Activated CD4-positive, alpha-beta T cell treated with anti-CD3 and anti-CD28 coated beads for 48 hours (primary cell): ENCODE data around the gene PDZRN3.

Experiments
- DNase-seq: peaks from one replicate; pipeline ENCODE4 v3.0.0-alpha.2; 2020

PDZRN3 gene

DNA sequence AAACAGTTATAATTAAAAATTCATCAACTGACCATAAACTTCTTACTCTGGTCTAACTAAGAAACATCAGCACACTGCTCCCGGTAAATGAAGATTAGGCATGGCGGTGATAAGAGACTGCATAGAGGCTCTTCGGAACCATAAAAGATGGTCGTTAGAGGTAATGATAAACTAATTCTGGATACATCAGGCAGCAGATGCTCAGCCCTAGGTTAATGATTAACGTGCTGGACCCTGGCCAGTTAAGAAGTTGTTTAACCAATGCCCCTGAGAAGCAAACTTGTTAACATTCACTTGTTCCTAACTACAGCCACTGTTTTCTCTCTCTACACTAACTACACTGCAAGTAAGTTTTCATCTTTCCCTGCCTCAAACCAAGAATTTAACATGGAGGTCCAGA is 111.5 kb downstream of the PDZRN3 start:
- DNase-seq = no peak

DNA sequence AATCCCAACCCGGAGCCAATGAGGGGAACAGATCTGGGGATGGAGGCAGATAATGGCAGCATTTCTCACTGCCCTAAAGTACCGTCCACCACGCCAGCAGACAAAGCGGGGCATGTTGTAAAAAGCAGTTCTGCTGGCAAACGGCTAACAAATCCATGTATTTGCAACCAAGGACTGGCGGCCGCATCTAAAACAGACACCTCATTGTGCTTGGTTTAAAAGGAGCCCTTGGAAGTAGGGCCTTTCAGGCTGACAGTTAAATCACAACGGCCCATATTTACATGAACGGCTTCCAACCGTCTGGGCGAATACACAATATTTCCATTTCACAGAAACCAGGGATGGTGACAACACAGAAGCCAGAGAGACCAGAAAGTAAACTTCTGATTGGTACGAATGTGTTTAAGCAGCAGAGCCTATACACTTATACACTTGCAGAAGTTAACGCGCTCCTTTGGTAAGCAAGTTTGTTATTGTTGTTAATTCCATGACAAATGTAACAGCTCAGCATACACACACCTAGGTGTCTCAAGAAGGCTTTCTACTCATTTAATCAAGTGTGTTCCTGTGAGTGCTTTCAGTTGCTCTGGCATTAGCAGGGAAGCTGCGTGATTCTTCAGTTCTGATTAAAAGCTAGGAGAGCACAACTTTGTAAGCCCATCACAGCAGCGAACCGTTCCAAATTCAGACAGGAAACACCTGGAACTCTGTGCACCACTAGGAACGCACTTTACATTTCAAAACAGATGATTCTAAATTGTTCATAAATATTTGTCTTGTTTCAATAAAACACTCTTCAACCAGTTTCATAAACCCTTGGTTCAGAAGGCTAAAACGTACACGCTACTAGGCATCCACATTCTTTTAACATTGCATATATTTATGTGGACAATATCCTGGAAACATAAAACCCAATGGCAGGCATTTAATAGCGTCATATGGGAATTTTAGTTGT is 112.9 kb downstream of the PDZRN3 start:
- no peak for DNase-seq

DNA sequence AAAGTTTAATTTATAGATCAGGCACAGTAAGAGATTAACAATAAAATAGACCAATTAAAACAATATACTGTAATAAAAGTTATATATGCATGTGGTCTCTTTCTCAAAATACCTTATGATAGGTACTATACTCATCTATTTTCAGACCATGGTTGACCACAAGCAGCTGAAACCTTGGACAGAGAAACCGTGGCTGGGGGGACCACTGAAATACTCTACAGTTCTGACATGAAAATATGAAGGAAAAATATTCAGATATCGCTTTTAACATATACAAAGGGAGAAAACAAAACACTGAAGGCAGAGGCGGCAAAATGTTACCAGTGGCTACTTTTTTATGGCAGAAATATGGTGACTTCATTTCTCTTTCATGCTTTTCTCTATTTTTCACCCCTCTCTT is 114.0 kb downstream of the PDZRN3 start:
- DNase-seq = no peak

- no peak for DNase-seq
Observed at GRCh38 chr3:73510334-73510733, 114.4 kb downstream of the PDZRN3 start.

DNA sequence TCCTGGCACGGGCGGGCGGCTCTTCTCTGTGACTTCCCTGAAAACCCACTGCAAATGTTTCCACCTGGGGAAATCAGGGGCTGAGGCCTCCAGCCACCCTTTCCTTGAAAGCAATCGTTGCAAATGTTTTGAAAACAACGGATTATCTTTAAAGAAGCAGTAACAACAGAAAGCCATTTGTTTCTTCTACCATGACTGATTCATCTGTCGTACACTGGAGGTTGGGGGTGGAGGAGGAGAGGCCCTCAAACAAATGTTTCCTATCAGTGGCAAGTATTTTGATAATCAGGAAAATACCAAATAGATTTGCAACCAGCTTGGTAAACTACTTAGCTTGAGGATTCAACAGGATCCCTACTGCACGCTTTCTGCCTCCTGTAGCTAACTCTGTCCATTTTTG is 114.9 kb downstream of the PDZRN3 start:
- no peak for DNase-seq

- DNase-seq = no peak
Observed at GRCh38 chr3:73509066-73509465, 115.7 kb downstream of the PDZRN3 start.

DNA sequence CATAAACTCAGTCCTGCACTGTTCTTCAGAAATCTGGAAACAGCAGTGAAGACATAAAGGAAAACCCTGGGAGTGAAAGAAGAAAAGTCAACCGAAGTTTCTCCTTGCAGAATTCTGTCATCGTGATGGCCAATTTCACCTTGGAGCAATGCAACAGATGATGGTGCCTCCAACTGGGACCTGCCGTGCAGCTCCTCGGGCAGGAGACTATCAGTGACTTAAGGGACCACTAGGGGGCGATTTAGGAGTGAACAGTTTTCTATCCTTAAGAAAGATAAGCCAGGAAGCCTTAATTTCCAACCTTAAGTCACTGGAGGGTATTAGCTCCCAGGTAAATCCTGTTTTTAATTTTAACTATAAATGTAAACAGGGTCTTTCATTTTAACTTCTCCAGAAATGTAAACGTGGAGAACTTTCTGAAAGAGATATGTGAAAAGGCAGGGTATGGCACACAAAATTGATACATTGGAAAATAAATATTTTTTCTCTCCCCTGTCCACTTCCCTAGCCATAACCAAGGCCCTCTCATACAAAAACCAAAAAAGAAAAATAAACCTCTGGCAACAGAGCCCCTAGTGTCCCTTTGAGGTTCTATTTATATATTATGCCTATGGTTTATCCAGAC is 116.3 kb downstream of the PDZRN3 start:
- DNase-seq = peak; percentile 36

GRCh38 chr3:73504852-73505251 is 119.9 kb downstream of the PDZRN3 start:
- DNase-seq = no peak

GRCh38 chr3:73504239-73504638 is 120.5 kb downstream of the PDZRN3 start:
- DNase-seq = no peak

GRCh38 chr3:73503781-73504180 is 121.0 kb downstream of the PDZRN3 start:
- DNase-seq = no peak

DNA sequence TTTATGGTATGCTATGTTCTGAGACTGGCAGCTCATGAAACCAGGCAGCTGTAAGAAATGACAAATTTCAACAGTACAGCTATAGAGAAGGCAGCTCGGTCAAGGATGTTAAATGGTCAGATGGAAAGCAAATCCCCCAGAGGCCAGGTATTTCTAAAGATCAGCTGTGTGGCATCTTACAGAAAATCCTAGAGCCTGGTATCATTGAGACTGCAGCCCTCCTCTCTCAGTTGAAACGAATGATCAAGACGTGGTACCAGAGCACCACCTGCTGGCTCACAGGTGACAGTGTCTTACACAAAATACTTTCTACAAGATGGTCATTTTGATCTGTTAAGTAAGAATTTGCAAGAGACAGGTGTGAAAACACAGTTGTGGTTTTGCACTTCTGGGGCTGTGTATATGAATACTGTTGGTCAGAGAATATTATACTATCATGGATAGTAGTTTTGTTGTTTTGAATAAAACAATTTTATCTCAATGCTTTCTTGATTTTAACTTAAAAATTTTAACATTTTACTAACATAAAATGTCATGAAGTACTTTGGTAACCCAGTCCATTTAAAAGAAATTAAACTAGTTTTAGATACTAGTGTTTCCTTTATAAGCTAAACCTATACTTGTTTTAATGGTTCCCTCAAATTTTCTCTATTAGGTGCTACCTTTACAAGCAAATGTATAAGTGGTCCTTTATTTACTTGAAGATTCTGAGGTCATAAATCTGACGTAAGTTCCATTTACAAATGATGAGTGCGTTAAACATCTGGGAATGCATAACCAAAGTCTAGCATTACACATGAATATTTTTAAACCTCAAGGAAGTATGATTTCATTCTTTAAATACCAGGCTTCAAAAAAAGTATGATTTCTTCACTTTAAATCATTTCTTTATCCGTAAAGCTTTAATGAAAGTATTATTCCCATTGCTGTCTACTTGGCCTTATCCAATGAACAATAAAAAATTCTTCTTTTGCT is 121.8 kb downstream of the PDZRN3 start:
- DNase-seq = peak; percentile 62

- DNase-seq = no peak
Observed at GRCh38 chr3:73500321-73500720, 124.4 kb downstream of the PDZRN3 start.

- no peak for DNase-seq
Observed at GRCh38 chr3:73499787-73500186, 125.0 kb downstream of the PDZRN3 start.

- DNase-seq = peak; percentile 21
Observed at GRCh38 chr3:73498764-73499622, 125.7 kb downstream of the PDZRN3 start.

GRCh38 chr3:73497646-73498406 is 126.9 kb downstream of the PDZRN3 start:
- no peak for DNase-seq

DNA sequence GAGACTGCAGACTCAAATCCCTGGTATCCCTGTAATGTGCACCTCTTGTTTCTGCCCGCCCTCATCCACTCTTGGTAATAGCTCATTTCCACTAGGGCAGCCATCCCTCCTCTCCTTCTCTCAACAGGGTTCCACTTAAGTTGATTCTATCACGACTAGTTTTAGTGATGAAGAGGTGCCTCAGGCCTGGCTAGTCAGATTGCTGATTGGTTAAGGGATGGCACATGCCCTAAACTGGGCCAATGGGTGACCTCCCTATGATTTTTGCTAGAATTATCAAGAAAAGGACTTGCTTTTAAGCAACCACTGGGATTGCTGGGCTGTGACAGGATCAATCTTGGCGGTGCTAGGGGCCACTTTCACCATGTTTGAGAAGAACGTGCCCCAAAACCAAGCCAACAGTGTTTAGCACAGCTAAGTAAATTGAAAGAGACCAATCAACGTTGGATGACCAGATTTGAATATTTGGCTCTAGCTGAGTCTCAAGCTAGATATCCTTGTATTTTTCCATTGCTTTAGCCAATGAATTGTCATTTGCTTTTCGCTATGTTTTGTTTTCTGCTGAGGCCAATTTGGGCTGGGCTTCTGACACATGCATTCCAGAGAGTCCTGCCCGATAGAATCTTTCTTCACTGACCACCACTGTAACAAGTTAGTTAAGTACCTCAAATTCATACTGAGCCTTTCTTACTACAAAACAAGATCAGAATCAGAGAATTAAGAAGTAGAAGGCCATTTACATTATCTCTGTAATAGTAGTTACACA is 131.0 kb downstream of the PDZRN3 start:
- DNase-seq = no peak

GRCh38 chr3:73492186-73492585 is 132.6 kb downstream of the PDZRN3 start:
- no peak for DNase-seq

- DNase-seq = no peak
Observed at GRCh38 chr3:73491287-73491662, 133.5 kb downstream of the PDZRN3 start.

- no peak for DNase-seq
Observed at GRCh38 chr3:73490453-73491286, 134.1 kb downstream of the PDZRN3 start.
